AG04450 (cell line): ENCODE measurements around the gene SLC26A3. TPM values are rescaled to one million over a fixed set of nuclear protein-coding genes. Genes with fewer than 3 reads are reported as not detected.

Experiments
- CTCF ChIA-PET: fragments of 300-600, 350-600 bp; formaldehyde crosslinking; extraction: SDS; loops from one replicate; lab custom pipeline; 2022; ENCODE audit warnings: antibody characterized with exemption, inconsistent platforms; lab: Charles Lee
- POLR2A ChIA-PET: fragments of 350-600 bp; formaldehyde crosslinking; extraction: SDS; loops from one replicate; lab custom pipeline; 2021; ENCODE audit warnings: antibody characterized with exemption, inconsistent platforms; lab: Yijun Ruan, JAX
- DNase-seq: peaks from one replicate; pipeline ENCODE4 v3.0.0-alpha.2; 2011; ENCODE audit warnings: low read depth, low spot score
- H3K27ac ChIP-seq: one replicate; pipeline ENCODE4 v1.5.1; 2012; ENCODE audit warnings: low read depth, low read length, control low read depth
- H3K27me3 ChIP-seq: one replicate; pipeline ENCODE4 v1.6.0; 2012; ENCODE audit warnings: low read length; ENCODE audit not compliant: control insufficient read depth, insufficient read depth
- H3K4me3 ChIP-seq: 2 replicates; pipeline ENCODE4 v1.5.1; 2011; ENCODE audit warnings: mild to moderate bottlenecking, low read depth, low read length, control low read depth
- H3K9me3 ChIP-seq: 2 replicates; pipeline ENCODE4 v1.5.1; 2012; ENCODE audit warnings: low read length; ENCODE audit not compliant: control insufficient read depth, insufficient read depth
- CTCF ChIP-seq: IDR thresholded peaks from 2 replicates; pipeline ENCODE4 v1.5.1; 2011; ENCODE audit warnings: low read depth, low read length, control low read depth, inconsistent platforms
- polyA plus RNA-seq: library from polyadenylated mRNA; depleted of rRNA; stranded (reverse); fragments of >200 nt; gene quantifications from 2 replicates; pipeline ENCODE4 v1.2.3, GENCODE V29; 2011

Gene SLC26A3
- polyA plus RNA-seq, 1 experiment = not detected

DNA sequence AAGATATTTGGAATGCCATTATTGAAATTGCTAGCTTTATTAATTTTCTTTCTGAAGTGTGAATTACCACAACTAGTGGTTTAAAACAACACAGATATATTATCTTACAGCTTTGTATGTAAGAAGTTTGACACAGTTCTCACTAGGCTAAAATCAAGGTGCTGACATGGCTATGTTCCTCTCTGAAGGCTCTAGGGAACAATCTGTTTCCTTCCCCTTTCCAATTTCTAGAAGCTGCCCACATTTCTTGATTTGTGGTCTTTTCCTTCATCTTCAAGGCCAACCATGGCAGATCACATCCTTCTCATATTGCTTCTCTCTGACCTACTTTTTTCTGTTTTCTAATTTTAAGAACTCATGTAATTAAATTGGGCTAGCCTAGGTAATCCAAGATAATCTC lies 43.3 kb upstream of the SLC26A3 start:
- H3K9me3 ChIP-seq = peaks cover 3% of the 10 kb centered on the region; the same call in 1 of the 2 replicates
- no peak for DNase-seq
- no peak for TF ChIP-seq CTCF
- H3K27me3 ChIP-seq = peaks cover 6% of the 10 kb centered on the region
- POLR2A ChIA-PET = no interaction called here
- CTCF ChIA-PET = interaction anchor here (0.6 to 1.3 kb wide), 3 partner anchors 29 to 36 kb away, joined by 3 read pairs; no protein-coding TSS in a partner anchor
- no peak overlapping the region for H3K4me3 ChIP-seq
- H3K27ac ChIP-seq = no peak overlapping the region

- no peak overlapping the region for H3K27ac ChIP-seq
- peaks cover 9% of the 10 kb centered on the region for H3K27me3 ChIP-seq
- H3K4me3 ChIP-seq = no peak overlapping the region
- POLR2A ChIA-PET = no interaction called here
- CTCF ChIA-PET = no interaction called here
- TF ChIP-seq CTCF = no peak
- no peak for DNase-seq
- peaks cover 3% of the 10 kb centered on the region; the same call in 1 of the 2 replicates for H3K9me3 ChIP-seq
These were observed 40.2 kb upstream of the SLC26A3 start for GRCh38 chr7:107843184-107843583.

GRCh38 chr7:107842213-107842612 lies 39.2 kb upstream of the SLC26A3 start:
- no peak for DNase-seq
- peaks cover 13% of the 10 kb centered on the region for H3K27me3 ChIP-seq
- H3K4me3 ChIP-seq = no peak overlapping the region
- POLR2A ChIA-PET = no interaction called here
- CTCF ChIA-PET = no interaction called here
- peaks cover 3% of the 10 kb centered on the region; the same call in 1 of the 2 replicates for H3K9me3 ChIP-seq
- TF ChIP-seq CTCF = no peak
- no peak overlapping the region for H3K27ac ChIP-seq

GRCh38 chr7:107838816-107839565 lies 36.0 kb upstream of the SLC26A3 start:
- Histone ChIP-seq H3K9me3 (peaks cover 3% of the 10 kb centered on the region; the same call in 1 of the 2 replicates), H3K4me3 (no peak overlapping the region), H3K27me3 (peaks cover 14% of the 10 kb centered on the region), H3K27ac (no peak overlapping the region)
- ChIA-PET CTCF (no interaction called here), POLR2A (no interaction called here)
- no peak for DNase-seq
- no peak for TF ChIP-seq CTCF

- no peak for TF ChIP-seq CTCF
These were observed 35.1 kb upstream of the SLC26A3 start for GRCh38 chr7:107838024-107838601.

More at GRCh38 chr7:107838024-107838601, 35.1 kb upstream of the SLC26A3 start:
- Histone ChIP-seq H3K27ac (no peak overlapping the region), H3K9me3 (peaks cover under 1% of the 10 kb centered on the region; the same call in 1 of the 2 replicates), H3K27me3 (peaks cover 14% of the 10 kb centered on the region), H3K4me3 (no peak overlapping the region)
- no peak for DNase-seq
- ChIA-PET POLR2A (no interaction called here), CTCF (no interaction called here)
